GM12872 (cell line): ENCODE results near the gene STPG1.

ENCODE experiments used
- TF ChIP-seq, protein P1 (sequence below): IDR thresholded peaks from 3 replicates; pipeline ENCODE4 v1.5.1; 2011; ENCODE audit warnings: low read depth, mild to moderate bottlenecking, low read length, moderate library complexity; ENCODE audit not compliant: insufficient read depth

STPG1 gene

DNA sequence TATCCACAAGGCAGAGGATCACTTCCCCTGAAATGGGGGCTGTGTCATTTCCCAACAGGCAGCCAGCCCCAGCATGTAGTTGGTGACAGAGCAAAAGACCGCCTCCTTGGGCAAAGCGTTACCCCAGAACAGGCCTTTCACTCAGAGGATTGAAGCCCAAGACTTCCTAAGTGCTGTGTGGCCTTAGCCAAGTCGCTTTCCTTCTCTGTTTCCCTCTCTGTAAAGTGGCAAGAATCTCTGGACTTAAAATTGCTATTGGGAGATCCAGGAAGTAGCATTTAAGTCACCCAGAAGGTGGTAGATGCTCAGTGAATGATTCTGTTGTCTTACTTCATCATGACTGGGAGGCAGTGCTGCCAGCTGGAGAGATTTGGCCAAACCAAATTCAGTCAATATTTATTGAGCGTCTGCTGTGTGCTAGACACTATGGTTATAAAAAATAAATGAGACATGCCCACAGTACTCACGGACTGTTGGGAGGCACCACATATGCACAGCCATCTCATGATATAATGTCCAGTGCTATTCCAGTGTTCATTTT lies 37.3 kb upstream of the STPG1 start:
- TF ChIP-seq, protein P1, sequence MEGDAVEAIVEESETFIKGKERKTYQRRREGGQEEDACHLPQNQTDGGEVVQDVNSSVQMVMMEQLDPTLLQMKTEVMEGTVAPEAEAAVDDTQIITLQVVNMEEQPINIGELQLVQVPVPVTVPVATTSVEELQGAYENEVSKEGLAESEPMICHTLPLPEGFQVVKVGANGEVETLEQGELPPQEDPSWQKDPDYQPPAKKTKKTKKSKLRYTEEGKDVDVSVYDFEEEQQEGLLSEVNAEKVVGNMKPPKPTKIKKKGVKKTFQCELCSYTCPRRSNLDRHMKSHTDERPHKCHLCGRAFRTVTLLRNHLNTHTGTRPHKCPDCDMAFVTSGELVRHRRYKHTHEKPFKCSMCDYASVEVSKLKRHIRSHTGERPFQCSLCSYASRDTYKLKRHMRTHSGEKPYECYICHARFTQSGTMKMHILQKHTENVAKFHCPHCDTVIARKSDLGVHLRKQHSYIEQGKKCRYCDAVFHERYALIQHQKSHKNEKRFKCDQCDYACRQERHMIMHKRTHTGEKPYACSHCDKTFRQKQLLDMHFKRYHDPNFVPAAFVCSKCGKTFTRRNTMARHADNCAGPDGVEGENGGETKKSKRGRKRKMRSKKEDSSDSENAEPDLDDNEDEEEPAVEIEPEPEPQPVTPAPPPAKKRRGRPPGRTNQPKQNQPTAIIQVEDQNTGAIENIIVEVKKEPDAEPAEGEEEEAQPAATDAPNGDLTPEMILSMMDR = no peak

GRCh38 chr1:24450316-24450715 lies 36.7 kb upstream of the STPG1 start:
- TF ChIP-seq, protein P1 = no peak

DNA sequence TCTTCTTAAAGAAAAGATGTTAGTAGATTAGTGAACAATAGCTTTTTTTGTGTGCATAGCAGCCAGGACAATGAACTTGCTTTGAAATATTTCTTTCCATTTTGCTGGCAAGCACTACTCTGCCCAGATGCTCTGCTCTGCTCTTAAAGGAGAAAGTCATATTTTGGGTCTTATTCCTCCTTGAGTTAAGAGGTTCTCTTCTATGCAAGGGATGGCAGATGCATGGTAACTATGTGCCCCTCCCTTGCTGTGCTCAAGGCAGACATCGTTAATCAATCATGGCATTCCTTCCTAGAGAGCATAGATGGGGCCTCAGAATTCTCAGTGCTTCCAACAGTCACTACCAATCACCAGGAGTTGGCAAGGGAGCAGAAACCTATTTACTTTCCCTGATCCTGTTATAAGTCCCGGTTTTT lies 29.7 kb upstream of the STPG1 start:
- TF ChIP-seq, protein P1 = no peak

DNA sequence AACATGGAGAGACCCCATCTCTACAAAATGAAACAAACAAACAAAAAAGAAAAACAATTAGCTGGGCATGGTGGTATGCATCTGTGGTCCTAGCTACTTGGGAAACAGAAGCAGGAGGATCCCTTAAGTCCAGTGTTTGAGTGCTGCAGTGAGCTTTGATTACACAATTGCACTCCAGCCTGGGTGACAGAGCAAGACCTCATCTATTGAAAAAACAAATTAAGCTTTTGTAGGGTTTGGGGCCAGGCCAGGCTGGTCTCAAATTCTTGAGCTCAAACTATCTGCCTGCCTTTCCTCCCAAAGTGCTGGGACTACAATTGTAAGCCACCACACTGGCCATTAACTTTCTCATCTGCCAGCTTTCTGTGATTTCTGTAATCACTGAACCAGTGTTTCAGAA lies 29.2 kb upstream of the STPG1 start:
- TF ChIP-seq, protein P1 = no peak

DNA sequence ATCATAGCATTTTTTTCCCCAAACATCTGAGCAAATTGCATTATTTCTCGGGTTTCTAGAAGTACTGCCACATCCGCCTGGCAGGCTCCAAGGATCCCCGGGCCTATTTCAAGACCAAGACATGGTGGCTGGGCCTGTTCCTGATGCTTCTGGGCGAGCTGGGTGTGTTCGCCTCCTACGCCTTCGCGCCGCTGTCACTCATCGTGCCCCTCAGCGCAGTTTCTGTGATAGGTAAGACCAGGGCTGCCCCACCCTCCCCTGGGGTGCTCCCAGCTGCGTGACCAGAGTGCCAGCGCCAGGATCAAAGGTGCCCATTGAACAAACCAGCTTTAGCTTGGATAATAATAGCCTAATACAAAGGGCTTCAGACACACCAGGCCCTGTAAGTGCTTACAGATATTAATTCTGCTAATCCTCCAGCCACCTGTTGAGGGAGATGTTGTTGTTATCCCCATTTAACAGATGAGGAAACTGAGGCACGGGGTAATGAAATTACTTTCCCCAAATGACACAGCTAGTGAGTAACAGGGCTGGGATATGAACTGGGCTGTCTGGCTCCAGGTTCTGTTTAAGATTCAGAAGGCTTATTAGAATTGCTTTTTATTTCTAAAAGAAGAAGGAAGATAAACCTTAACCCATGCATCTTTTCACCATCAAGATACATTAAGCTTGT lies 28.6 kb upstream of the STPG1 start:
- TF ChIP-seq, protein P1 = no peak

GRCh38 chr1:24441480-24441879 lies 27.9 kb upstream of the STPG1 start:
- TF ChIP-seq, protein P1 = no peak

GRCh38 chr1:24440436-24440835 lies 26.9 kb upstream of the STPG1 start:
- TF ChIP-seq, protein P1 = no peak
